K562 (cell line): Measurements from ENCODE around the gene ARL6IP4. TPM values are rescaled to one million over a fixed set of nuclear protein-coding genes. Genes with fewer than 3 reads are reported as not detected.
"Not testable (repeated sequence)": the region's sequence is repeated elsewhere in the genome, so short reads cannot be mapped to it uniquely, and the experiment has no call there.

ENCODE experiments used
- ATAC-seq: fragments of 200-7000 bp; cut with Tn5 transposase; 3 replicates; pipeline ENCODE4 v1.9.1; 2020; ENCODE audit warnings: moderate library complexity
- BruUV-seq: library from RNA; stranded (reverse); fragments of 400-500 nt; replicated peaks from 2 replicates; lab custom pipeline; 2021; lab: Mats Ljungman, UMichigan
- CTCF ChIA-PET: fragments of 300-600 bp; formaldehyde crosslinking; extraction: SDS; loops from one replicate; lab custom pipeline; 2021; ENCODE audit warnings: low intra/inter-chr PET ratio; lab: Yijun Ruan, JAX
- POLR2A ChIA-PET: fragments of 300-600, 350-650 bp; sonication (Branson Sonifier 250); formaldehyde crosslinking; extraction: SDS; loops from one replicate; lab custom pipeline; 2021; ENCODE audit warnings: antibody characterized with exemption, inconsistent platforms; lab: Yijun Ruan, JAX
- DNase-seq, 4 experiments: peaks; one replicate each; pipeline versions ENCODE4 v3.0.0 to v3.0.0-alpha.2; 2011 to 2018; ENCODE audit warnings: low spot score in 3 of 4, mixed read lengths in 3 of 4; ENCODE audit errors: extremely low read depth in 1 of 4
- FAIRE-seq: peaks from 2 replicates; lab custom pipeline; 2011; peaks lifted over from hg19 to GRCh38; lab: Jason Lieb, UNC
- H2AFZ ChIP-seq: 2 replicates; pipeline ENCODE4 v1.6.0; 2011; ENCODE audit warnings: low read depth, low read length, control low read depth, inconsistent platforms
- H3K27ac ChIP-seq: fragments of 200-600 bp; 3 replicates; pipeline ENCODE4 v1.8.0; 2011; ENCODE audit warnings: low read depth, mild to moderate bottlenecking, control low read depth, inconsistent platforms, low read length, moderate library complexity, mixed read lengths; ENCODE audit errors: extremely low read depth
- H3K27me3 ChIP-seq, 2 experiments: fragments of 300-600 bp in 1 of 2; 2 replicates in 1 of 2; 3 replicates in 1 of 2; pipeline versions ENCODE4 v1.6.0 to v1.8.0; 2011; ENCODE audit warnings: inconsistent platforms in 2 of 2, low read length in 2 of 2, mild to moderate bottlenecking in 1 of 2, mixed read lengths in 1 of 2, moderate library complexity in 1 of 2; ENCODE audit not compliant: control insufficient read depth in 2 of 2, insufficient read depth in 2 of 2
- H3K36me3 ChIP-seq: fragments of 300-600 bp; 3 replicates; pipeline ENCODE4 v1.8.0; 2011; ENCODE audit warnings: mild to moderate bottlenecking, low read length, inconsistent platforms; ENCODE audit not compliant: control insufficient read depth, insufficient read depth
- H3K4me1 ChIP-seq, 2 experiments: fragments of 200-600 bp in 1 of 2; replicated peaks in 1 of 2; 2 replicates in 1 of 2; 3 replicates in 1 of 2; pipeline versions ENCODE4 v1.5.1 to v1.8.0; 2011; ENCODE audit warnings: inconsistent platforms in 2 of 2, low read length in 2 of 2, mild to moderate bottlenecking in 1 of 2, mixed read lengths in 1 of 2, moderate library complexity in 1 of 2; ENCODE audit not compliant: control insufficient read depth in 2 of 2, insufficient read depth in 2 of 2
- H3K4me2 ChIP-seq: 2 replicates; pipeline ENCODE4 v1.6.1; 2011; ENCODE audit warnings: low read length, control low read depth, inconsistent platforms, mixed read lengths; ENCODE audit not compliant: insufficient read depth
- H3K4me3 ChIP-seq: fragments of 200-600 bp; sonication (generic), shearing (Covaris generic); 2 replicates; pipeline ENCODE4 v1.5.1; 2016; ENCODE audit warnings: control low read depth, inconsistent platforms
- H3K79me2 ChIP-seq: fragments of 200-600 bp; 3 replicates; pipeline ENCODE4 v1.8.0; 2011; ENCODE audit warnings: low read length, inconsistent platforms; ENCODE audit not compliant: control insufficient read depth, insufficient read depth
- H3K9ac ChIP-seq, 2 experiments: 2 replicates each; pipeline versions ENCODE4 v1.6.0 to v1.6.1; 2011; ENCODE audit warnings: low read depth in 2 of 2, low read length in 2 of 2, control low read depth in 1 of 2, inconsistent platforms in 1 of 2, mild to moderate bottlenecking in 1 of 2, mixed read lengths in 1 of 2; ENCODE audit not compliant: insufficient read depth in 1 of 2
- H3K9me1 ChIP-seq: one replicate; pipeline ENCODE4 v1.6.0; 2011; ENCODE audit warnings: inconsistent platforms, mild to moderate bottlenecking, low read length, moderate library complexity; ENCODE audit not compliant: control insufficient read depth, insufficient read depth
- H3K9me3 ChIP-seq: replicated peaks from 2 replicates; pipeline ENCODE4 v1.5.1; 2011; ENCODE audit warnings: low read depth, low read length, inconsistent platforms; ENCODE audit not compliant: control insufficient read depth, insufficient read depth
- H4K20me1 ChIP-seq: replicated peaks from 2 replicates; pipeline ENCODE4 v1.6.1; 2011; ENCODE audit warnings: low read length, inconsistent platforms, mixed read lengths; ENCODE audit not compliant: control insufficient read depth, insufficient read depth
- ZNF551 ChIP-seq: fragments of 250-450 bp; sonication (Bioruptor Pico); IDR thresholded peaks from 2 replicates; pipeline ENCODE4 v1.5.0; 2021; ENCODE audit warnings: mild to moderate bottlenecking, moderate library complexity
- WGBS: fragments of 100-300 bp; shearing (Covaris generic); methylation state at CpG from one replicate; pipeline ENCODE4 v1.1.6; 2016; ENCODE audit warnings: low coverage, mixed read lengths; ENCODE audit not compliant: insufficient coverage; ENCODE audit errors: missing lambda C conversion rate; 5-methylcytosine and 5-hydroxymethylcytosine counted together
- in situ Hi-C: fragments of 300-500 bp; cut with MboI; formaldehyde crosslinking; loops from 4 replicates; pipeline ENCODE4 v1.15.0; 2018; ENCODE audit warnings: inconsistent platforms, mixed read lengths
- intact Hi-C: fragments of 100-400 bp; cut with micrococcal nuclease; formaldehyde crosslinking; loops from 2 replicates; pipeline ENCODE4 v1.14.2; 2022
- polyA plus RNA-seq, 8 experiments: library from polyadenylated mRNA; depleted of rRNA in 4 of 8; stranded (reverse) in 5 of 8; unstranded in 3 of 8; fragments of >200 nt; fragmentation: Nextera tagmentation in 2 of 8; fragmentation: Illumina TruSeq in 1 of 8; extraction: Ambion mirVana in 2 of 8; extraction: Trizol in 1 of 8; gene quantifications; 2 replicates each; pipeline versions ENCODE4 v1.2.1 to v1.2.3, GENCODE V29; 2011 to 2014; ENCODE audit warnings: inconsistent platforms in 1 of 8, missing spikeins in 1 of 8
- total RNA-seq, 7 experiments: library from RNA; depleted of rRNA in 6 of 7; stranded (reverse); fragments of >200 nt in 6 of 7; fragmentation: Illumina TruSeq in 2 of 7; extraction: Trizol in 2 of 7; gene quantifications; 2 replicates each; pipeline versions ENCODE4 v1.2.1 to v1.2.3, GENCODE V29; 2011 to 2021; ENCODE audit warnings: low replicate concordance in 1 of 7
- TF ChIP-seq, protein P1 (sequence below): sonication (generic); formaldehyde crosslinking; IDR thresholded peaks from 2 replicates; pipeline ENCODE4 v1.8.0; 2023; ENCODE audit warnings: missing genetic modification reagents, mild to moderate bottlenecking, borderline replicate concordance
- TF ChIP-seq, protein P2 (sequence below): fragments of 250-450 bp; sonication (Bioruptor Pico); IDR thresholded peaks from 2 replicates; pipeline ENCODE4 v1.8.0; 2021; ENCODE audit warnings: mild to moderate bottlenecking, moderate library complexity

The ARL6IP4 gene
- total and polyA plus RNA-seq, 9 of the 15 experiments (the other 6 are each of a cell fraction or from before 2014, with no cell fraction given), result 2.4 to 255 (median 151) TPM

DNA sequence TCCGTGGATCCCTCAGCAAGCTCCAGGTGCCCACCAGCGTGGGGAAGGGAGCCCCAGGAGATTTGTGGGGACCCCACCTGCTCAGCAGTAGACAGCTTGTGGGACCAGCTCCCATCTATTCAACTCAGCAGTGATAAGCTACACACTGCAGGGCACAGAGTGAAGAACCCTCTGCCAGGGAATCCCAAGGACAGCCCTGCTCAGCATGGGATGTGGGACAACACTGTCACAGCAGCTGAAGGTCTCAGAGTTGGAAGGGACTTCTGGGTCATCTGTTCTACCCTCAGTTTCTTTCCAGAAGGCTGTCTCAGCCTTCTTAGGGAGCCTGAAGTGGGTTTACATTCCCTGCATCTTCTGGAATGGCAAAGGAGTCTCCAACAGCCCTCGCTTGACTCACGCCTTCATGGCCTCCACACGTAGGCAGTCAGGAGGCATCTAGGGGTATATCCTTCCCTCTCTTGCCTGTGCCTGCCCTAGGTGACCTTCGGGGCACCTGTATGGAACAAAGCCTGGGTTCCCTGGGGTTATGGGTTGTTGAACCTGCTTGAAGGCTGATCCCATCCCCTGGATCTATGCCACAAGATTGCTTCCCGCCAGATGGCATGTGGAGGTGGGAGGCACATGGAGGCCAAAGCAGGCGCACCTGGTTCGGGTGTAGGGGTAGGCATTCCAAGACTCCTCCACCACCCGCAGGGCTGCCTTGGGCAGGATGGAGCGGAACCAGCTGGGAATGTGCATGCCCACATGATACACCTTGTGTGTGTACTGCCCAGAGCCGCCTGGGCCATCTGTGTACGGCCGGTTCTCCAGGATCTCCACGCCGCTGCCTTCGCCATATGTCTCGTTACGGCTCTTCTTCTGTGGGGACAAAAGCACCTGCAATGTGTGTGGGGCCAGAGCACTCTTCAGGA lies 33.0 kb downstream of the ARL6IP4 start (continued):
- TF ChIP-seq ZNF551, result no peak

DNA sequence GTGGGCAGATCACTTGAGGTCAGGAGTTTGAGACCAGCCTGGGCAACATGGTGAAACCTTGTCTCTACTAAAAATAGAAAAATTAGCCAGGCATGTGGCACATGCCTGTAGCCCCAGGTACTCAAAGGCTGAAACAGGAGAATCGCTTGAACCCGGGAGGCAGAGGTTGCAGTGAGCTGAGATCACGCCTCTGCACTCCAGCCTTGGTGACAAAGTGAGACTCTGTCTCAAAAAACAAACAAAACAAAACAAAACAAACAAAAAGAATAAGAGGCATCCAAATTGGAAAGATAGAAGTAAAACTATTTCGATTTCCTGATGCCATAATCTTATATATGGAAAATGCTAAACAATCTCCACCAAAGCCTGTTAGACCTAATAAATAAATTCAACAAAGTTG lies 34.0 kb downstream of the ARL6IP4 start:
- not testable (repeated sequence) for BruUV-seq

DNA sequence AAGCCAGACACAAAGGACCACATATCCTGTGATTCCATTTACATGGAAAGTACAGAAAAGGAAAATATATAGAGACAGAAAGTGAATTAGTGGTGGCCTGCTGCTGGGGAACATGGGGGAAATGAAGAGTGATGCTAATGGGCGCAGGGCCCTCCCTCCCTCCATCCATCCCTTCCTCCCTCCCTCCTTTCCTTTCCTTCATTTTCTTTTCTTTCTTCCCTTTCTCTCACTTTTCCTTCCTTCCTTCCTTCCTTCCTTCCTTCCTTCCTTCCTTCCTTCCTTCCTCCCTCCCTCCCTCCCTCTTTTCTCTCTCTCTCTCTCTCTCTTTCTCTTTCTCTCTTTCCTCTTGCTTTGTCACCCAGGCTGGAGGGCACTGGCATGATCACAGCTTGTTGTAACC lies 37.3 kb downstream of the ARL6IP4 start:
- CTCF ChIA-PET, result no interaction called here
- no CpG with 5 or more reads among the region's 1 CpG for WGBS
- peaks cover 20 to 25% of the 10 kb centered on the region in 2 experiments; a peak in 4 of 5 replicates for H3K4me1 ChIP-seq
- H2AFZ ChIP-seq, result no peak overlapping the region
- in situ Hi-C loops, result no loop called here
- no peak overlapping the region for H3K4me2 ChIP-seq
- ATAC-seq (no peak), DNase-seq (no peak), FAIRE-seq (no peak)
- H3K27me3 ChIP-seq, result no peaks in the 10 kb centered on the region
- POLR2A ChIA-PET, result no interaction called here
- no peaks in the 10 kb centered on the region for H3K9me1 ChIP-seq
- no peaks in the 10 kb centered on the region for H3K36me3 ChIP-seq
- no TSS peak for BruUV-seq
- no peak overlapping the region for H3K4me3 ChIP-seq
- H3K9ac ChIP-seq, result no peak overlapping the region
- H3K9me3 ChIP-seq, result no peaks in the 10 kb centered on the region
- H3K27ac ChIP-seq, result no peak overlapping the region
- no peaks in the 10 kb centered on the region for H3K79me2 ChIP-seq
- H4K20me1 ChIP-seq, result 0 out of 2 replicates have a peak, but pooled peaks cover 4% of the 10 kb centered on the region
- intact Hi-C loops, result no loop called here
- TF ChIP-seq, protein P1, sequence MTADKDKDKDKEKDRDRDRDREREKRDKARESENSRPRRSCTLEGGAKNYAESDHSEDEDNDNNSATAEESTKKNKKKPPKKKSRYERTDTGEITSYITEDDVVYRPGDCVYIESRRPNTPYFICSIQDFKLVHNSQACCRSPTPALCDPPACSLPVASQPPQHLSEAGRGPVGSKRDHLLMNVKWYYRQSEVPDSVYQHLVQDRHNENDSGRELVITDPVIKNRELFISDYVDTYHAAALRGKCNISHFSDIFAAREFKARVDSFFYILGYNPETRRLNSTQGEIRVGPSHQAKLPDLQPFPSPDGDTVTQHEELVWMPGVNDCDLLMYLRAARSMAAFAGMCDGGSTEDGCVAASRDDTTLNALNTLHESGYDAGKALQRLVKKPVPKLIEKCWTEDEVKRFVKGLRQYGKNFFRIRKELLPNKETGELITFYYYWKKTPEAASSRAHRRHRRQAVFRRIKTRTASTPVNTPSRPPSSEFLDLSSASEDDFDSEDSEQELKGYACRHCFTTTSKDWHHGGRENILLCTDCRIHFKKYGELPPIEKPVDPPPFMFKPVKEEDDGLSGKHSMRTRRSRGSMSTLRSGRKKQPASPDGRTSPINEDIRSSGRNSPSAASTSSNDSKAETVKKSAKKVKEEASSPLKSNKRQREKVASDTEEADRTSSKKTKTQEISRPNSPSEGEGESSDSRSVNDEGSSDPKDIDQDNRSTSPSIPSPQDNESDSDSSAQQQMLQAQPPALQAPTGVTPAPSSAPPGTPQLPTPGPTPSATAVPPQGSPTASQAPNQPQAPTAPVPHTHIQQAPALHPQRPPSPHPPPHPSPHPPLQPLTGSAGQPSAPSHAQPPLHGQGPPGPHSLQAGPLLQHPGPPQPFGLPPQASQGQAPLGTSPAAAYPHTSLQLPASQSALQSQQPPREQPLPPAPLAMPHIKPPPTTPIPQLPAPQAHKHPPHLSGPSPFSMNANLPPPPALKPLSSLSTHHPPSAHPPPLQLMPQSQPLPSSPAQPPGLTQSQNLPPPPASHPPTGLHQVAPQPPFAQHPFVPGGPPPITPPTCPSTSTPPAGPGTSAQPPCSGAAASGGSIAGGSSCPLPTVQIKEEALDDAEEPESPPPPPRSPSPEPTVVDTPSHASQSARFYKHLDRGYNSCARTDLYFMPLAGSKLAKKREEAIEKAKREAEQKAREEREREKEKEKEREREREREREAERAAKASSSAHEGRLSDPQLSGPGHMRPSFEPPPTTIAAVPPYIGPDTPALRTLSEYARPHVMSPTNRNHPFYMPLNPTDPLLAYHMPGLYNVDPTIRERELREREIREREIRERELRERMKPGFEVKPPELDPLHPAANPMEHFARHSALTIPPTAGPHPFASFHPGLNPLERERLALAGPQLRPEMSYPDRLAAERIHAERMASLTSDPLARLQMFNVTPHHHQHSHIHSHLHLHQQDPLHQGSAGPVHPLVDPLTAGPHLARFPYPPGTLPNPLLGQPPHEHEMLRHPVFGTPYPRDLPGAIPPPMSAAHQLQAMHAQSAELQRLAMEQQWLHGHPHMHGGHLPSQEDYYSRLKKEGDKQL, result no peak
- TF ChIP-seq, protein P2, sequence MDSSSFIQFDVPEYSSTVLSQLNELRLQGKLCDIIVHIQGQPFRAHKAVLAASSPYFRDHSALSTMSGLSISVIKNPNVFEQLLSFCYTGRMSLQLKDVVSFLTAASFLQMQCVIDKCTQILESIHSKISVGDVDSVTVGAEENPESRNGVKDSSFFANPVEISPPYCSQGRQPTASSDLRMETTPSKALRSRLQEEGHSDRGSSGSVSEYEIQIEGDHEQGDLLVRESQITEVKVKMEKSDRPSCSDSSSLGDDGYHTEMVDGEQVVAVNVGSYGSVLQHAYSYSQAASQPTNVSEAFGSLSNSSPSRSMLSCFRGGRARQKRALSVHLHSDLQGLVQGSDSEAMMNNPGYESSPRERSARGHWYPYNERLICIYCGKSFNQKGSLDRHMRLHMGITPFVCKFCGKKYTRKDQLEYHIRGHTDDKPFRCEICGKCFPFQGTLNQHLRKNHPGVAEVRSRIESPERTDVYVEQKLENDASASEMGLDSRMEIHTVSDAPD (CRISPR knock-in tag), result no peak

More for the DNA sequence above, 34.0 kb downstream of the ARL6IP4 start:
- H3K9ac ChIP-seq, CTCF ChIA-PET, POLR2A ChIA-PET, H3K79me2 ChIP-seq, H3K4me1 ChIP-seq, H3K36me3 ChIP-seq, DNase-seq, H4K20me1 ChIP-seq, ATAC-seq, H2AFZ ChIP-seq, H3K4me2 ChIP-seq, H3K27ac ChIP-seq, H3K9me3 ChIP-seq, H3K27me3 ChIP-seq, intact Hi-C loops, H3K9me1 ChIP-seq, in situ Hi-C loops, FAIRE-seq, H3K4me3 ChIP-seq: not testable (repeated sequence)
- 71% methylated on average over 4 of the region's 4 CpGs for WGBS
